Activated gamma-delta T cell (primary cell): ENCODE results near the gene CDCA4.

ENCODE experiments used
- DNase-seq: peaks from one replicate; lab custom pipeline; 2025; lab: John Stamatoyannopoulos, UW

CDCA4 gene

DNA sequence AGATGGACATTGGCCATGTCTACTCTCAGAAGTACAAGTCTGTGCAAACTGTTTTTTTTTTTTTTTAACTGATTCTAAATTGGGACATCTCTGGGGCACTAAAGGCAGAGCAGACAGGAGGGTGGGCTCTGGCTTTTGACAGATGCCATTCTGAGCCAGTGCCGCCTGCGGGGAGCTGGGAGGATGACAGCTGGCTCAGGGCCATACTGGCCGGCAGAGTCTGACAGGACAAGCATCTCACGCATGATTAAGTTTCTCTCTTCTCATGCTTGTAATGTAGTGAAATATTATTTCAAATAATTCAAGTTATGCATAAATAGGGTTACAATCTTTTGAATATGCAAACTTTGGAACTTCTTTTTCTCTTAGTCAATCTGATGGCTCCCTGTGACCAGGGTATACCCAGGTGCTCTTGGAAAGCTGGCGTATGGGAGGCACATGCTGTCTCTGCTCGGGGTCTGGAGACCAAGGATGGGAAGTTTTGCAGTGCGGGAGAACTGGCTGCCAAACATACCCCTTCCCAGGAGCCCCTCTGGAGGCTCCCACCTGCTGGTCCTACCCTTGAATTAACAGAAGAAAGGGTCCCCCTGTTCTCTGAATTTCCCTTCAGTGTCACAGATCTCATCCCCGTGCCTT lies 7.6 kb downstream of the CDCA4 start:
- no peak for DNase-seq

DNA sequence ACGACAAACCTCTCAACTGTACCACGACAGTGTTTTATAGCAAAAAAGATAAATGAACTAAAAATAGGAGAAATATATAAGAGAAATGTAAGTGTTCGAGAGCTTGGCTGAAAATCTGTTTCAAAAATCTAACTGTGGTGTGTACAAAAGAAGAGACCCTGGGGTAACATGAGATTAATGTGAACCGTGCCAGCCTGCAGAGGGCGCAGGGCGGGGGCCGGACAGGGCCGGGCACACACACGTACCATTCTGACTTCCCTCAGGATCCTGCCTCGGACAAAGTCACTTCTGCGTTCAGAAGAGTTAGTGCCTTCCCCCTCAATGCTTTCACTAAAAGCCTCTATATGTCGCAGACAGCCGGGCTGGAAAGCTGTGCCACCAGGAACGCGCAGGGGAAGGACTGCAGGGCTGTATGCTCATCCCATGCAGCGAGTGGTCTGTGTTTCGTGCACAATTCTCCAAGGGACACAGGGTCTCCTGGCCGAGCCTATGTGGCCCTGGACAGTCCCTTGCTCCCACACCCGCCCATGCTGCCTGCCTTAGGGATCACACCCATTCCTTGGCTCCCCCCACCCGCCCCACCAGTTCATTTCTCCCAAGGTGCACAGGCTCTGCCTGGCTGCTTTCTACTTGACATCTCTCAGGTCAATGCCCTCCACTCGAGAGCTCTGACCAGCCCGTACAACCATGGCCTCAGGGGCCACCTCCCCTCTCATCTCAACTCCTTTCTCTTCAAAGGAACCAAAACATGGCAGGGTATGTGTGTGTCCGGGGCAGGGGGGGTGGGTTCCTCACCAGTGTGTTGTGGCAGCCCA lies 8.5 kb downstream of the CDCA4 start:
- no peak for DNase-seq

DNA sequence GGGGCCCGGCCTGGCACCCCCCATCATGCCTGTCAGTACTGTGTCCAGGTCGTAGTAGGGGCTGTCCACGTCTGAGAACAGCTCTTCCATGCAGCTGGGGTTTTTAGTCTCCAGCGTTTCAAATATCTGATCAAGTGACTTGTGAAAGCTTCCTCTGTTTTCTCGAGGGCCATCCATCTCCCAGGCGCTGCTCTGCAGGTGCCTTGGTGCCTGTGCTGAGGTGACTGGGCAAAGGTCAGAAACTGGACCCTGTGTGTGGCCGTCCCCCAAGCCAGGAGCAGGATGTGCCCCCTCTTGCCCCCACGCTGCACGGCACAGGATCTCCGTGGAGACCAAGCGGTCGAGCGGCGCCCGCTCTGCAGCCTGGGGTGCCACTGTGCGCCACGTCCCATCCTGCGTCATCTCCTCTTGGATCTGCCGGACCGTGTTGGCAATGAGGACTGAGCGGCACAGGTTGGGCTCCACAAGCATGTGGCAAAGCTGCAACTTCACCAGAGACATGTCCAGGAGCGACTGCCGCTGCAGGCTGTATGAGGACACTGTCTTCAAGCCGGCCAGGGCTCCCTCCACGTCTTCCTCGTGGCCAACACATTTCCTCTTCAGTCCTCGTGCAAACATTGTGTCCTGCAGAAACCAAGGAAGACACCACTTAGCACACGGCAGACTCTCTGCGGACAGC lies 9.4 kb downstream of the CDCA4 start:
- DNase-seq, result no peak

GRCh38 chr14:105010891-105011291 lies 10.0 kb downstream of the CDCA4 start:
- DNase-seq, result no peak

DNA sequence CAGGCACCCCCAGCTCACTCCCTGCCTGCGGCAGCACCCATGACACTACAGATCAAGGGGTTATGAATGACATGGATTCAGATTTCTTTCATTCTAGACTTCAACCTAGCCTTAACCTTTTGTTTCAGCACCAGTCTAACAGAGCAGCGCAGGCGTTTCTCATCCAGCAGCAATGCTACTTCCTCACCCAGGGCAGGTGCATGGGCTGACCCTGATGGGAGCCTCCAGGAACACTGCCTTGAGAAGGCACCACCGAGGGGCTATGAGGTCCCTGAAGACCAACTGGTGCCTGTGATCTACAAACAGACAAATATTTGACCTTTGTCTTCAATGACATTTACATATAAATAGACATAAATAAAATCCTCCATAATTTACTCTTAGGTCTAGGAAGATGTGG lies 10.8 kb downstream of the CDCA4 start:
- no peak for DNase-seq

- DNase-seq, result no peak
Measured at GRCh38 chr14:105007593-105008264, 13.2 kb downstream of the CDCA4 start.

GRCh38 chr14:105006831-105007592 lies 13.9 kb downstream of the CDCA4 start:
- DNase-seq, result no peak

- no peak for DNase-seq
Measured at GRCh38 chr14:105005929-105006830, 14.7 kb downstream of the CDCA4 start.

DNA sequence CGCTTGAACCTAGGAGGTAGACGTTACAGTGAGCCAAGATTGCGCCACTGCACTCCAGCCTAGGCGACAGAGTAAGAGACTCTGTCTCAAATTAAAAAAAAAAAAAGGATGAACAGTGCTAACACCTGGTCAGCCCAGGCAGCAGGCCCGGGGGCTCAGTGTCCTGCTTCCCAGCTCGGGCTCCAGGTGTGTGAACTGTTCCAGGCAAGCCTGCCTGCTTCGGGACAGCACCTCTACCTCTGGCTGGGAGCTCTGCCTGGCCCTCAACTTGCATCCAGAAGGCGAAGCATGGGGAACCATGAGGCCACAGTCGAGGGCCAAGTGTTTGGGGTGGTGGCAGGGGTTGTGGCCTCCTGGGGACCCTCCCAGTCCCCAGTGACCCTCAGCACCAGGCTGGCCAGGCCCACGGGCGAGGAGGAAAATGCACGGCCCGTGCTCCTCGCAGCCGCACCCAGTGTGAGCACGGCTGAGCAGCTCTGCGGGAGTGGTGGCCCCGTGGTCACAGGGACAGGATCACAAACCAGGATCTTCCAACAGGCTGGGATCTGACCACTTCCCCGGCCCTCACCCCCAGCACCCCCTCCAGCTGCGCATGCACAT lies 15.5 kb downstream of the CDCA4 start:
- DNase-seq, result no peak

GRCh38 chr14:104999361-104999760 lies 21.5 kb downstream of the CDCA4 start:
- DNase-seq, result no peak

- no peak for DNase-seq
Measured at GRCh38 chr14:104998801-104999200, 22.1 kb downstream of the CDCA4 start.

- DNase-seq, result no peak
Measured at GRCh38 chr14:104996483-104996882, 24.4 kb downstream of the CDCA4 start.

DNA sequence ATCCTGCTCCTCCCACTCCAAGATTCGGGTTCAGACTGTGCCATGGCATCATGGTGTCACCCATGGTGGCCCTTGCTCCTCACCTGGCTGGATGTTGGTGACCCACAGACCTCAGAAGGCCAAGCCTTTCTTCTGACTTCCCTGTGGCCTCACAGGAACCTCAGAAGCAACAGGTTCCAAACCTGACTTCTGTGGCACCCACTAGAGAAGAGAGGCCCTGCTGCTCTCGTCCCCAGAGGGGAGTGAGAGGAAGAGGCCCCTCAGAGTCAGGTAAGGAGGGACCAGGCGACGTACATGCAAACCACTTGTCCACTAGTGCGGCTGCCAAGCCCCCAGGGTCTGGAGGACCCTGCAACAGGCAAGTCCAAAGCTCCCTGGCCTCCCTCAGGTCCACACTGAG lies 24.9 kb downstream of the CDCA4 start:
- no peak for DNase-seq

GRCh38 chr14:104994978-104995377 lies 25.9 kb downstream of the CDCA4 start:
- no peak for DNase-seq

DNA sequence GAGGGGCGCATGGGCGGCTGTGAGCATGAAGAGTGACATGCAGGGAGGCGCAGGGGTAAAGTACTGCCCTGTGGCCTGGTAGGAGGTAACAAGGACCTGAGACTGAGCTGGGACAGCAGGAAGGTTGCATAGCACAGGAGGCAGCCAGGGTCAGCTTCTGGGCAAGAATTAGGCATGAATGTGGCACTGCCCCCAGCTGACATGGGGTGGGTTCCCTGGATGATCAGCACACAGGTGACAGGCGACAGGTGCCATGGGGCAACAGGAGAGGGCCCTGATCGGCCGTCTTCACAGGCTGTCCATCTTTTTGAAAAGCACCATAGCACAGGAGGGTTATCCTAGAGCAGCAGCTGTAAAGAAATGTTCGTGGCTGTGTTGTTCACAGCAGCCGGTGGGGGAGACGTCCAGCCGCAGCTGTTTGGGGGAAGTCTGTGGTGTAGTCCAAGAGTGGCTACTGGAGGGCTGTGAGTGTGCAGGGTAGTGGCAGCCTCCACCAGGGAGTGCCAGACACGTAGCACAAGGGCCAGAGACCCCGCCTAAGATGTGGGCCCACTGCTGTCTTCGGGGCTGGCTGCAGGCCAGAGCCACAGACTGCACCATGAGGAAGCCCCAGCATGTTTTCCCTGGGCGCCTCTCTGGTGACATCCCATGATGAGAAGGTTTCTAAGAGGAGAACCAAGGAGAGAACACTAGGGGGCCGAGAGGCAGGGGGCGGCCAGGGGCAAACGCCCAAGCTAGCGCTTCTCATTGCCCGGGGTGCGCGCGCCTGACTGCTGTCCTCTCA lies 26.9 kb downstream of the CDCA4 start:
- DNase-seq, result no peak

- no peak for DNase-seq
Measured at GRCh38 chr14:104993306-104993705, 27.6 kb downstream of the CDCA4 start.

DNA sequence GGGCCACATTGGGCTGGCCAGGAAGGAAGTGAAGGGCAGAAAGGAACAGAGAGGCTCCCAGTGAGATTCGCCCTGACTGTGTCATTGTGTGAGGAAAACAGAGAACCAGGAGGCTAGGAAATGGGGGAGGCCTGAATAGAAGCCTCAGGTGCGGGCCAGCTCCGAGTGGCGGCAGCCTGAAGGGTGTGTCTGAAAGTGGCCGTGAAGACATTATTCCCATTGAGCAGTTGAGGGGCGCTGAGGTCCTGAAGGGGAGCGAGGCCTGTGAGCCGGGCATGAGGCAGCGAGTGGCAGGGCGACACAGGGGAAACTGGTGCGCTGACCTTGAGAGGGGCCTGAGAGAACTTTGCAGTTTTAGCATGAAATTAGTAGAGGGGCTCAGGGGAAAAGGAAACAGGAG lies 28.4 kb downstream of the CDCA4 start:
- DNase-seq, result no peak

GRCh38 chr14:104991896-104992230 lies 29.0 kb downstream of the CDCA4 start:
- DNase-seq, result no peak

GRCh38 chr14:104989951-104990303 lies 31.0 kb downstream of the CDCA4 start:
- DNase-seq, result no peak
